ENCODE data around the gene VAV1.

- TF ChIP-seq CTCF (IDR thresholded peaks at IDR 0.05) (no peak), POLR2A (IDR thresholded peaks at IDR 0.05) (peak; percentile 17), POLR2AphosphoS5 (IDR thresholded peaks at IDR 0.05) (peak in 2 of 3 donors; percentile 38 to 45)
Measured at GRCh38 chr19:6740589-6741343, 31.7 kb upstream of the VAV1 start.
